Common myeloid progenitor, CD34-positive (primary cell): ENCODE data around the gene CPLX3.

ENCODE experiments used
- CTCF ChIA-PET: fragments of 350-600 bp; sonication (Branson Sonifier 250); formaldehyde crosslinking; loops from one replicate; lab custom pipeline; 2021; ENCODE audit warnings: antibody characterized with exemption; lab: Charles Lee
- POLR2A ChIA-PET: fragments of 350-600 bp; sonication (Branson Sonifier 250); formaldehyde crosslinking; loops from one replicate; lab custom pipeline; 2021; ENCODE audit warnings: antibody characterized with exemption; lab: Charles Lee
- DNase-seq, 3 donors: peaks; one replicate each; pipeline versions ENCODE4 v3.0.0 to v3.0.0-alpha.2; 2013
- H3K27ac ChIP-seq, 2 experiments: 1 replicate in 1 of 2; 2 replicates in 1 of 2; pipeline ENCODE4 v1.7.0; 2013; ENCODE audit warnings: inconsistent platforms in 2 of 2, low read length in 2 of 2, mild to moderate bottlenecking in 2 of 2, low read depth in 1 of 2, moderate library complexity in 1 of 2; ENCODE audit not compliant: severe bottlenecking in 2 of 2, insufficient read depth in 1 of 2, poor library complexity in 1 of 2
- H3K27me3 ChIP-seq, 5 experiments: replicated peaks in 2 of 5; 1 replicate in 3 of 5; 2 replicates in 2 of 5; pipeline versions ENCODE4 v1.6.1 to v1.7.0; 2013; ENCODE audit warnings: low read length in 4 of 5, mild to moderate bottlenecking in 2 of 5, moderate library complexity in 2 of 5, inconsistent platforms in 1 of 5; ENCODE audit not compliant: insufficient read depth in 5 of 5, control insufficient read depth in 4 of 5
- H3K36me3 ChIP-seq, 4 experiments: 1 replicate in 2 of 4; 2 replicates in 2 of 4; pipeline versions ENCODE4 v1.6.1 to v1.7.0; 2013; ENCODE audit warnings: low read length in 3 of 4, control low read depth in 1 of 4, mild to moderate bottlenecking in 1 of 4; ENCODE audit not compliant: control insufficient read depth in 4 of 4, insufficient read depth in 4 of 4
- H3K4me1 ChIP-seq, 4 experiments: 1 replicate in 3 of 4; 2 replicates in 1 of 4; pipeline versions ENCODE4 v1.6.1 to v1.7.1; 2013; ENCODE audit warnings: low read length in 3 of 4, mild to moderate bottlenecking in 3 of 4, control low read depth in 1 of 4, inconsistent platforms in 1 of 4, moderate library complexity in 1 of 4; ENCODE audit not compliant: control insufficient read depth in 4 of 4, insufficient read depth in 4 of 4; ENCODE audit errors: control extremely low read depth in 1 of 4
- H3K4me3 ChIP-seq, 7 experiments: 1 replicate in 4 of 7; 2 replicates in 3 of 7; pipeline versions ENCODE4 v1.5.1 to v1.7.0; 2013; ENCODE audit warnings: mild to moderate bottlenecking in 7 of 7, low read length in 6 of 7, moderate library complexity in 6 of 7, inconsistent platforms in 2 of 7, low read depth in 2 of 7, control low read depth in 1 of 7; ENCODE audit not compliant: insufficient read depth in 4 of 7, control insufficient read depth in 1 of 7; ENCODE audit errors: extremely low read depth in 1 of 7
- H3K9me3 ChIP-seq, 5 experiments: 1 replicate in 4 of 5; 2 replicates in 1 of 5; pipeline versions ENCODE4 v1.6.1 to v1.7.1; 2013; ENCODE audit warnings: low read length in 4 of 5, mild to moderate bottlenecking in 2 of 5, inconsistent platforms in 1 of 5, low read depth in 1 of 5, moderate library complexity in 1 of 5; ENCODE audit not compliant: control insufficient read depth in 4 of 5, insufficient read depth in 2 of 5; ENCODE audit errors: control extremely low read depth in 1 of 5
- WGBS: methylation state at CpG from one replicate; pipeline ENCODE4 v1.1.5; 2013; ENCODE audit not compliant: insufficient coverage; 5-methylcytosine and 5-hydroxymethylcytosine counted together

CPLX3 gene

GRCh38 chr15:74791667-74792066 is 34.8 kb upstream of the CPLX3 start:
- peak overlapping the region in 2 of 7 experiments; percentile 6 to 48 for H3K4me3 ChIP-seq

GRCh38 chr15:74792227-74793016 is 34.0 kb upstream of the CPLX3 start:
- ChIA-PET CTCF (interaction anchor here (0.9 to 20.4 kb wide), 10 partner anchors 8 to 159 kb away, joined by 3 to 1027 read pairs (median 8); partner anchors contain the start of genes CSK and CYP1A2), POLR2A (interaction anchor here (0.7 to 4.7 kb wide), 5 partner anchors 10 to 21 kb away, joined by 3 to 31 read pairs (median 6); partner anchors contain the start of gene CSK)
- H3K27ac ChIP-seq: peak overlapping the region; percentile 19 to 89
- no peaks in the 10 kb centered on the region for H3K9me3 ChIP-seq
- no peak for DNase-seq
- peaks cover 0 to 34% (median 5%) of the 10 kb centered on the region in 4 experiments for H3K36me3 ChIP-seq
- peaks cover 39 to 86% (median 82%) of the 10 kb centered on the region in 4 experiments for H3K4me1 ChIP-seq
- H3K4me3 ChIP-seq: peak overlapping the region in 2 of 7 experiments; percentile 6 to 11
- 71% methylated on average over 9 of the region's 12 CpGs for WGBS
- no peaks in the 10 kb centered on the region for H3K27me3 ChIP-seq

More at GRCh38 chr15:74791667-74792066, 34.8 kb upstream of the CPLX3 start:
- peaks cover 37 to 93% (median 88%) of the 10 kb centered on the region in 4 experiments for H3K4me1 ChIP-seq
- no peaks in the 10 kb centered on the region for H3K9me3 ChIP-seq
- no peaks in the 10 kb centered on the region for H3K27me3 ChIP-seq
- 74% methylated on average over 6 of the region's 7 CpGs for WGBS
- DNase-seq: no peak
- CTCF ChIA-PET: interaction anchor here (2.4 to 20.4 kb wide), 4 partner anchors 8 to 158 kb away, joined by 12 to 1027 read pairs (median 100); partner anchors contain the start of gene CSK
- peaks cover 0 to 36% (median 5%) of the 10 kb centered on the region in 4 experiments for H3K36me3 ChIP-seq
- POLR2A ChIA-PET: interaction anchor here (3.3 to 4.7 kb wide), 2 partner anchors 10 to 14 kb away, joined by 16 to 31 read pairs; partner anchors contain the start of gene CSK
- H3K27ac ChIP-seq: peak overlapping the region; percentile 19 to 89

- H3K36me3 ChIP-seq: peaks cover 0 to 44% (median 8%) of the 10 kb centered on the region in 4 experiments
- no peaks in the 10 kb centered on the region for H3K9me3 ChIP-seq
- DNase-seq: peak in 2 of 3 donors; percentile 78 to 81
- peaks cover 38 to 86% (median 81%) of the 10 kb centered on the region in 4 experiments for H3K4me1 ChIP-seq
- H3K27me3 ChIP-seq: no peaks in the 10 kb centered on the region
- POLR2A ChIA-PET: interaction anchor here (1.1 to 4.7 kb wide), 4 partner anchors 11 to 22 kb away, joined by 5 to 31 read pairs (median 8); partner anchors contain the start of gene CSK
- H3K27ac ChIP-seq: peak overlapping the region; percentile 19 to 89
- no peak overlapping the region for H3K4me3 ChIP-seq
- WGBS: 52% methylated on average over 7 of the region's 12 CpGs
- CTCF ChIA-PET: interaction anchor here (0.9 to 20.4 kb wide), 17 partner anchors 10 to 167 kb away, joined by 3 to 1027 read pairs (median 4); partner anchors contain the start of genes CSK and CYP1A2
Observed at GRCh38 chr15:74793135-74794028, 33.0 kb upstream of the CPLX3 start.

- Histone ChIP-seq H3K9me3 (no peaks in the 10 kb centered on the region), H3K36me3 (peaks cover 3 to 54% (median 13%) of the 10 kb centered on the region in 4 experiments), H3K27ac (peak overlapping the region in 1 of 2 experiments; percentile 62), H3K27me3 (no peaks in the 10 kb centered on the region), H3K4me3 (no peak overlapping the region), H3K4me1 (peaks cover 37 to 85% (median 81%) of the 10 kb centered on the region in 4 experiments)
- CTCF ChIA-PET: interaction anchor here (0.9 to 20.4 kb wide), 15 partner anchors 9 to 168 kb away, joined by 3 to 1027 read pairs (median 4); partner anchors contain the start of gene CSK
- POLR2A ChIA-PET: interaction anchor here (1.1 to 4.7 kb wide), 3 partner anchors 12 to 23 kb away, joined by 6 to 31 read pairs (median 11); partner anchors contain the start of gene CSK
- DNase-seq: no peak
- 95% methylated on average over 4 of the region's 9 CpGs for WGBS
Observed at GRCh38 chr15:74794248-74794969, 32.0 kb upstream of the CPLX3 start.

GRCh38 chr15:74794970-74795349 is 31.5 kb upstream of the CPLX3 start:
- 84% methylated on average over 4 of the region's 9 CpGs for WGBS
- DNase-seq: no peak
- ChIA-PET POLR2A (no interaction called here), CTCF (interaction anchor here (1.0 to 20.4 kb wide), 6 partner anchors 12 to 161 kb away, joined by 3 to 1027 read pairs (median 8); partner anchors contain the start of gene CSK)
- Histone ChIP-seq H3K4me1 (peaks cover 33 to 85% (median 81%) of the 10 kb centered on the region in 4 experiments), H3K27ac (peak overlapping the region in 1 of 2 experiments; percentile 62), H3K36me3 (peaks cover 6 to 60% (median 17%) of the 10 kb centered on the region in 4 experiments), H3K9me3 (no peaks in the 10 kb centered on the region), H3K4me3 (no peak overlapping the region), H3K27me3 (no peaks in the 10 kb centered on the region)
